Fibroblast of the aortic adventitia (primary cell): Measurements from ENCODE around the gene FOXB2. TPM values are rescaled to one million over a fixed set of nuclear protein-coding genes. Genes with fewer than 3 reads are reported as not detected.
"Not testable (repeated sequence)": the region's sequence is repeated elsewhere in the genome, so short reads cannot be mapped to it uniquely, and the experiment has no call there.

Experiments used
- DNase-seq: peaks from one replicate; pipeline ENCODE4 v3.0.0-alpha.2; 2010; ENCODE audit warnings: low read depth
- H3K4me3 ChIP-seq: 2 replicates; pipeline ENCODE4 v1.5.1; 2011; ENCODE audit warnings: low read depth, mild to moderate bottlenecking, control low read depth, low read length, moderate library complexity
- total RNA-seq: library from RNA; depleted of rRNA; stranded (reverse); fragments of >200 nt; gene quantifications from 2 replicates; pipeline ENCODE4 v1.2.3, GENCODE V29; 2012; ENCODE audit warnings: low replicate concordance
- TF ChIP-seq, protein P1 (sequence below): IDR thresholded peaks from 2 replicates; pipeline ENCODE4 v1.5.1; 2011; ENCODE audit warnings: mild to moderate bottlenecking, low read length, control low read depth, inconsistent platforms; ENCODE audit not compliant: insufficient read depth

The FOXB2 gene
- not detected in 2 replicates for total RNA-seq

DNA sequence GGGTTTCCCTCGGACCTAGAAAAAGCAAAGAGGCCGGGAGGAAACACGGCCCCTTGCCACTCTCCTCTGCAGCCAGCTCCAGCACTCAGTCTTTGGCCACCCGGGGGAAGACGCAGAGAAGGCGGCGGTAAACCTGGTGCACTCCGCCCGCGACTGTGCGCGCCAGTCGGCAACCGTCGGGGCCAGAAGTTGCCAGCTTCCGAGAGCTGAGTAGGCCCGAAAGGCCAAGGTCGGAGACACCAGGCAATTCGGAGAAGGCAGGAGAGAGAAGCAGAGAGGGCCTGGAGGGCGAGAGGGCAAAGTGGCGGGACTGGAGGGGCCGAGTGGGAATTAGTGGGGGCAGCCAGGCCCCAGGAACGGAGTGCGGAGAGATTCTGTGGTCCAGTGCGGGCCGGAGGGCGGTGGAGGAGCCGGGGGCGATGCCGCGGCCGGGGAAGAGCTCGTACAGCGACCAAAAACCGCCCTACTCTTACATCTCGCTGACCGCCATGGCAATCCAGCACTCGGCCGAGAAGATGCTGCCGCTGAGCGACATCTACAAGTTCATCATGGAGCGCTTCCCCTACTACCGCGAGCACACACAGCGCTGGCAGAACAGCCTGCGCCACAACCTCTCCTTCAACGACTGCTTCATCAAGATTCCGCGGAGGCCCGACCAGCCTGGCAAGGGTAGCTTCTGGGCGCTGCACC, at the start of gene FOXB2:
Gene FOXB2, plus strand, starts transcription at position 420 of the 690 bp plus-strand sequence. Its CDS starts 0 bp downstream, at position 420.
- TF ChIP-seq, protein P1, sequence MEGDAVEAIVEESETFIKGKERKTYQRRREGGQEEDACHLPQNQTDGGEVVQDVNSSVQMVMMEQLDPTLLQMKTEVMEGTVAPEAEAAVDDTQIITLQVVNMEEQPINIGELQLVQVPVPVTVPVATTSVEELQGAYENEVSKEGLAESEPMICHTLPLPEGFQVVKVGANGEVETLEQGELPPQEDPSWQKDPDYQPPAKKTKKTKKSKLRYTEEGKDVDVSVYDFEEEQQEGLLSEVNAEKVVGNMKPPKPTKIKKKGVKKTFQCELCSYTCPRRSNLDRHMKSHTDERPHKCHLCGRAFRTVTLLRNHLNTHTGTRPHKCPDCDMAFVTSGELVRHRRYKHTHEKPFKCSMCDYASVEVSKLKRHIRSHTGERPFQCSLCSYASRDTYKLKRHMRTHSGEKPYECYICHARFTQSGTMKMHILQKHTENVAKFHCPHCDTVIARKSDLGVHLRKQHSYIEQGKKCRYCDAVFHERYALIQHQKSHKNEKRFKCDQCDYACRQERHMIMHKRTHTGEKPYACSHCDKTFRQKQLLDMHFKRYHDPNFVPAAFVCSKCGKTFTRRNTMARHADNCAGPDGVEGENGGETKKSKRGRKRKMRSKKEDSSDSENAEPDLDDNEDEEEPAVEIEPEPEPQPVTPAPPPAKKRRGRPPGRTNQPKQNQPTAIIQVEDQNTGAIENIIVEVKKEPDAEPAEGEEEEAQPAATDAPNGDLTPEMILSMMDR: no peak
- no peak for DNase-seq
- no peak within 1 kb of the TSS for H3K4me3 ChIP-seq

DNA sequence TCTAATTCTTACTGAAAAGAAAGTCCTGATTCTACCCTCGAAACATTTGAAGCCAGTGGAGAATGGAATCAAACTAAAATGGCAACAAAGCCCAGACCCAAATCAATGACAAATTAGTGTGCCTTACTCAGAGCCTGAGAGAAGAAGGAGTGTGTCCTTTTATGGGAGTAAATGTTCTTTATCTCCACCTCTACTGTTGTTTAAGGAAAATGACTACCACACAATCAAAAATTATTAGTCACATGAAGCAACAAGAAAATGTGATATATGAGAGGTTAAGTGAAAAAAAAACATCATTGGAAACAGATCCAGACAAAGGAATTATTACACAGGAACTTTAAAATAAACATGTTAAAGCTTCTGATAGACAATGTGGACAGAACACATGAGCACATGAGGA, 49.7 kb upstream of the FOXB2 start:
- no peak overlapping the region for H3K4me3 ChIP-seq
- TF ChIP-seq, protein P1: no peak
- no peak for DNase-seq

DNA sequence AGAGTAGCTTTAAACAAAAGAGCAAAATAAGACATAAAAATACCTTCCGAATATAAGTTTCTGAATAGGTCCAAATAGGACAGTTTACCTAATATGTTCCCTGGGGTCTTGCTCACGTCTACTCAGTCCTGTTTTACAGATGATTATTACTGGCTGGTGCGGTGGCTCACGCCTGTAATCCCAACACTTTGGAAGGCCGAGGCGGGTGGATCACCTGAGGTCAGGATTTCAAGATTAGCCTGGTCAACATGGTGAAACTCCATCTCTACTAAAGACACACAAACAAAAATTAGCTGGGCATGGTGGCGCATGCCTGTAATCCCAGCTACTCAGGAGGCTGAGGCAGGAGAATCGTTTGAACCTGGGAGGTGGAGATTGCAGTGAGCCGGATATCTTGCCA, 40.6 kb upstream of the FOXB2 start:
- not testable (repeated sequence) for H3K4me3 ChIP-seq, DNase-seq

DNA sequence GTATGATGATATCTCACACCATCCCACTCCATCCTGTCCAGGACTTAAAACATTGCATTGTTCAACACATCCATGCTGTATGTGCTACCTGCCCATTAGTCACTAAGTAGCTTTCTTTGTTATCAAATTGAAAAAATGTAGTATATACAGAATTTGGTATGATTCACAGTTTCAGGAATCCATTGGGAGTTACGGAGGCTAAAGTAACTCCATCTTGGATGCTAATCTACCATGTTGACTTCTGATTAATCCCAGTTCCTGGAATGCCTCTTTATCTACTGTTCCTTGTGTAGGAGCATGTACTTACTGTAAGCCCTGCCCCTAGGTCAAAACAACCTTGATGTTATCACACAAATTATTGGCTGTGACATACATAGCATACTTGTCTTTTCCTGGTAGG, 38.9 kb upstream of the FOXB2 start:
- TF ChIP-seq, protein P1: no peak
- DNase-seq: peak; percentile 52
- H3K4me3 ChIP-seq: no peak overlapping the region

DNA sequence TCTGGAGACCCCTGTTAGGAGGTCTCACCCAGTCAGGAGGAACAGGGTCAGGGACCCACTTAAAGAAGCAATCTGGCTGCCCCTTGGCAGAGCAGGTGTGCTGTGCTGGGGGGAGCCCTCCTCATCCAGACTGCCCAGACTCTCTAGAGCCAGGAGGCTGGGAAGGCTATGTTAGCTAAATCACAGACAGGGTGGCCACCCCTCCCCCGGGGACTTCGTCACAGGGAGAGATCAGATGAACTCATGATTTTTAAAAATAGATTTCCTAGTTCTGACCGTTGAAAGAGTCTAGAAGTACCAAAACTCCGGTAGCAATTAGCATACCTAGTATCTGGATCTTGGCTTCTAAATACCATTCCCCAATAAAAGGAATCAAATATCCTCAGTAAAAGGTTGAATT, 35.0 kb upstream of the FOXB2 start:
- no peak for DNase-seq
- TF ChIP-seq, protein P1: no peak
- H3K4me3 ChIP-seq: no peak overlapping the region

DNA sequence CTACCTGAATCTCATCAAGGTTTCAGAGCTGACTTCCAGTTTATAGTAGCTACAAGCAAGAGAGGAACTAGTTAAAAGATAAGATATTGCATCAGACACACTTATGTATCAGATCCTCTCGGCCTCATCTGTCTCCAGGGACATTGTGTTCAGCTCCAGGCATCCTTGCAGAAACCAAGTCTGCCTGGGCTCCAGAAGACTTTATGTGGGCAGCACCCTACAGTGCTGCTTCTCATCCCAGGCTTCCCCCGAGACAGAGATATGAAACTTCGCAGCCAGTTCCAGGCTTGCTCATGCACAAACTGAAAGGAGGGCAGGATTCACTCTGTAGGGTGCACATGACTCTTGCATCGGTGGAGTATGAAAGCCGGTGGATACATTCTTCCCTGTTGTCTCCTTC, 33.9 kb upstream of the FOXB2 start:
- peak; percentile 19 for DNase-seq
- H3K4me3 ChIP-seq: no peak overlapping the region
- TF ChIP-seq, protein P1: no peak

DNA sequence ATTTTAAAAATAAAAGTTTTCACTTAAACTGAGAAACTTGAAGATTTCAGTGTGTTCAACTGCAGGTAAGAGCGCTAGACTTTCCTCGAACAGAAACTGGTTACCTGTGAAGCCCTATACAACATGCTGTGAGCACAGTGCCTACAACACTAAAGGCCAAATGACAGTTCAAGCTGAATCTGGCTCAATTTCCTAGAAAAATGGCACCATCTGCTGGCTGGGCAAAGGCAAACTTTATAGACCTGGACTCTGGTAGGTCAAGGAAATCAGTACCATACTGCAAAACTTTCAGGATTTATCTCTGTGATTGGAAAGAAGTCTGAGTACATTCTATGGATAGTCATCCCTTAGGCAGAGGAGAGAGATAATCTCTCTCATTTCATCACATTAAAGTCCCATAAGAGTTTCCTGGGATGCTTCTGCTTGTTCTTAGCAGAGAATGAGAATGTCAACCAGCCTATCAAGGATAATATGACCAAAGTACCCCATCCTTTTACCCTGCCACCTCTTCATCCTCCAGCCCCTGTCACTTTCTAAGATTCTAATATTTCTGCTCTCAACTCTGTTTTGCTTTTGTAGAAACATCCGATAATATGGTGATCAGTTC, 31.8 kb upstream of the FOXB2 start:
- no peak overlapping the region for H3K4me3 ChIP-seq
- peak; percentile 65 for DNase-seq
- TF ChIP-seq, protein P1: peak; percentile 64
